Panc1 (cell line): Measurements from ENCODE around the gene VEGFA. TPM values are rescaled to one million over a fixed set of nuclear protein-coding genes. Genes with fewer than 3 reads are reported as not detected.

Experiments
- ATAC-seq: fragments of 200-7000 bp; cut with Tn5 transposase; 2 replicates; pipeline ENCODE4 v1.9.1; 2020; ENCODE audit warnings: mild to moderate bottlenecking, moderate library complexity
- BruUV-seq: library from RNA; stranded (reverse); fragments of 400-500 nt; replicated peaks from 2 replicates; lab custom pipeline; 2021; lab: Mats Ljungman, UMichigan
- CTCF ChIA-PET: fragments of 300-600 bp; sonication (Branson Sonifier 250); formaldehyde crosslinking; loops from one replicate; lab custom pipeline; 2022; ENCODE audit warnings: antibody characterized with exemption; lab: Charles Lee
- POLR2A ChIA-PET: fragments of 300-600 bp; sonication (Branson Sonifier 250); formaldehyde crosslinking; loops from one replicate; lab custom pipeline; 2022; ENCODE audit warnings: antibody characterized with exemption; lab: Charles Lee
- DNase-seq: peaks from one replicate; pipeline ENCODE4 v3.0.0-alpha.2; 2010; ENCODE audit warnings: low read depth, low spot score
- H3K27ac ChIP-seq: 2 replicates; pipeline ENCODE4 v1.5.1; 2011; ENCODE audit warnings: mild to moderate bottlenecking, low read length, inconsistent platforms
- H3K27me3 ChIP-seq: fragments of 200-500 bp; sonication (Bioruptor generic); 2 replicates; pipeline ENCODE4 v1.6.0; 2014; ENCODE audit warnings: low read length, inconsistent platforms; ENCODE audit not compliant: control insufficient read depth, insufficient read depth
- H3K36me3 ChIP-seq: fragments of 200-500 bp; sonication (Bioruptor generic); 2 replicates; pipeline ENCODE4 v1.5.1; 2014; ENCODE audit warnings: inconsistent platforms, mild to moderate bottlenecking, low read length, moderate library complexity; ENCODE audit not compliant: control insufficient read depth, insufficient read depth
- H3K4me1 ChIP-seq: 2 replicates; pipeline ENCODE4 v1.5.1; 2011; ENCODE audit warnings: inconsistent platforms, mild to moderate bottlenecking, low read length, moderate library complexity; ENCODE audit not compliant: control insufficient read depth, insufficient read depth
- H3K4me3 ChIP-seq, 2 experiments: 2 replicates each; pipeline ENCODE4 v1.5.1; 2011 to 2012; ENCODE audit warnings: low read depth in 2 of 2, low read length in 2 of 2, mild to moderate bottlenecking in 2 of 2, inconsistent platforms in 1 of 2, moderate library complexity in 1 of 2
- H3K9me3 ChIP-seq: fragments of 200-500 bp; sonication (Bioruptor generic); 2 replicates; pipeline ENCODE4 v1.5.1; 2014; ENCODE audit warnings: low read depth, mild to moderate bottlenecking, inconsistent platforms, low read length, moderate library complexity; ENCODE audit not compliant: control insufficient read depth, insufficient read depth
- CTCF ChIP-seq: fragments of 450-650 bp; IDR thresholded peaks from 2 replicates; pipeline ENCODE4 v1.5.1; 2017; ENCODE audit warnings: mild to moderate bottlenecking
- POLR2AphosphoS5 ChIP-seq: IDR thresholded peaks from 2 replicates; pipeline ENCODE4 v1.6.1; 2012; ENCODE audit warnings: mild to moderate bottlenecking, low read depth, low read length, moderate library complexity
- REST ChIP-seq, 2 experiments: IDR thresholded peaks; 2 replicates each; pipeline ENCODE4 v1.6.1; 2011 to 2012; ENCODE audit warnings: low read depth in 2 of 2, control low read depth in 1 of 2, low read length in 1 of 2, mild to moderate bottlenecking in 1 of 2, moderate library complexity in 1 of 2; ENCODE audit not compliant: insufficient read depth in 1 of 2
- SIN3A ChIP-seq: IDR thresholded peaks from 2 replicates; pipeline ENCODE4 v1.6.1; 2012; ENCODE audit warnings: low read depth, mild to moderate bottlenecking, low read length, moderate library complexity, borderline replicate concordance; ENCODE audit not compliant: insufficient read depth
- TCF7L2 ChIP-seq: IDR thresholded peaks from 2 replicates; pipeline ENCODE4 v1.6.1; 2011; ENCODE audit warnings: mild to moderate bottlenecking, low read depth, low read length, inconsistent platforms
- in situ Hi-C: cut with HindIII; loops from 2 replicates; pipeline ENCODE4 v1.10.0; 2016; ENCODE audit warnings: low sequenced_read_pairs, low pct_unique_long_range_greater_than_20kb
- intact Hi-C: fragments of 100-400 bp; cut with micrococcal nuclease; formaldehyde crosslinking; loops from one replicate; pipeline ENCODE4 v1.10.0; 2022; ENCODE audit not compliant: unreplicated experiment
- total RNA-seq: library from RNA; stranded (reverse); gene quantifications from one replicate; pipeline ENCODE4 v1.2.1, GENCODE V29; 2021; ENCODE audit not compliant: unreplicated experiment

VEGFA gene
- total RNA-seq, 1 experiment from 2014 or later = 98.7 TPM

GRCh38 chr6:43738877-43739641 is 31.0 kb upstream of the VEGFA start:
- POLR2A ChIA-PET = no interaction called here
- DNase-seq (no peak), ATAC-seq (no peak)
- H3K36me3 ChIP-seq = no peaks in the 10 kb centered on the region
- BruUV-seq = no TSS peak
- intact Hi-C loops = no loop called here
- H3K27me3 ChIP-seq = no peaks in the 10 kb centered on the region
- H3K4me3 ChIP-seq = no peak overlapping the region
- no peak overlapping the region for H3K27ac ChIP-seq
- H3K9me3 ChIP-seq = no peaks in the 10 kb centered on the region
- CTCF ChIA-PET = no interaction called here
- in situ Hi-C loops = no loop called here
- H3K4me1 ChIP-seq = no peaks in the 10 kb centered on the region; the same call in 1 of the 2 replicates
- TF ChIP-seq POLR2AphosphoS5 = no peak
- TF ChIP-seq REST (IDR thresholded peaks at IDR 0.05; ENCODE audit: insufficient read depth in 1 of 2, low read depth in 2 of 2, low read length in 1 of 2) = no peak
- TF ChIP-seq SIN3A = no peak
- no peak for TF ChIP-seq CTCF
- no peak for TF ChIP-seq TCF7L2

GRCh38 chr6:43739642-43740091 is 30.3 kb upstream of the VEGFA start:
- H3K4me3 ChIP-seq = no peak overlapping the region
- no peak for DNase-seq
- no peaks in the 10 kb centered on the region for H3K9me3 ChIP-seq
- H3K27me3 ChIP-seq = no peaks in the 10 kb centered on the region
- TF ChIP-seq SIN3A (no peak), CTCF (no peak), REST (IDR thresholded peaks at IDR 0.05; ENCODE audit: insufficient read depth in 1 of 2, low read depth in 2 of 2, low read length in 1 of 2) (no peak), TCF7L2 (no peak), POLR2AphosphoS5 (no peak)
- BruUV-seq = no TSS peak
- POLR2A ChIA-PET = no interaction called here
- in situ Hi-C loops (no loop called here), intact Hi-C loops (no loop called here)
- no peaks in the 10 kb centered on the region; the same call in 1 of the 2 replicates for H3K4me1 ChIP-seq
- no peak overlapping the region for H3K27ac ChIP-seq
- H3K36me3 ChIP-seq = no peaks in the 10 kb centered on the region
- peak; percentile 18; the same call in 1 of the 2 replicates for ATAC-seq
- CTCF ChIA-PET = no interaction called here
